Right renal pelvis (tissue), 4 donors: ENCODE data around the gene KCNQ1. TPM values are rescaled to one million over a fixed set of nuclear protein-coding genes. Genes with fewer than 3 reads are reported as not detected.

Source experiments
- DNase-seq, 4 donors: peaks; one replicate each; pipeline ENCODE4 v3.0.0-alpha.2; 2013; ENCODE audit warnings: low read depth in 4 of 4, low spot score in 3 of 4, missing footprints in 1 of 4
- polyA plus RNA-seq, 4 donors: library from polyadenylated mRNA; unstranded; fragments of 120-200 nt; gene quantifications; one replicate each; pipeline ENCODE4 v1.2.1, GENCODE V29; 2013; ENCODE audit not compliant: insufficient read length in 4 of 4

KCNQ1 gene
- polyA plus RNA-seq, 4 donors: 9.8 to 13.2 (median 12.0) TPM

- DNase-seq: no peak
Observed at GRCh38 chr11:2794046-2794967, 349.5 kb downstream of the KCNQ1 start.

- DNase-seq: no peak
Observed at GRCh38 chr11:2794968-2795322, 350.1 kb downstream of the KCNQ1 start.

GRCh38 chr11:2795491-2795991 lies 350.7 kb downstream of the KCNQ1 start:
- no peak for DNase-seq

GRCh38 chr11:2796091-2796490 lies 351.3 kb downstream of the KCNQ1 start:
- DNase-seq: no peak

GRCh38 chr11:2796508-2797113 lies 351.8 kb downstream of the KCNQ1 start:
- DNase-seq: no peak

GRCh38 chr11:2797121-2797711 lies 352.4 kb downstream of the KCNQ1 start:
- no peak for DNase-seq

GRCh38 chr11:2797741-2798361 lies 353.0 kb downstream of the KCNQ1 start:
- DNase-seq: no peak

- peak in 2 of 4 donors; percentile 55 to 67 for DNase-seq
Observed at GRCh38 chr11:2798951-2799761, 354.3 kb downstream of the KCNQ1 start.

GRCh38 chr11:2799881-2800654 lies 355.3 kb downstream of the KCNQ1 start:
- DNase-seq: no peak

GRCh38 chr11:2800655-2801531 lies 356.1 kb downstream of the KCNQ1 start:
- no peak for DNase-seq

- no peak for DNase-seq
Observed at GRCh38 chr11:2801711-2802388, 357.0 kb downstream of the KCNQ1 start.

- DNase-seq: no peak
Observed at GRCh38 chr11:2802389-2803185, 357.8 kb downstream of the KCNQ1 start.

- DNase-seq: no peak
Observed at GRCh38 chr11:2803186-2804091, 358.6 kb downstream of the KCNQ1 start.

GRCh38 chr11:2804189-2804588 lies 359.4 kb downstream of the KCNQ1 start:
- no peak for DNase-seq

- DNase-seq: no peak
Observed at GRCh38 chr11:2804701-2805387, 360.0 kb downstream of the KCNQ1 start.
